CD14-positive monocyte (primary cell): Measurements from ENCODE around the gene MEAF6. TPM values are rescaled to one million over a fixed set of nuclear protein-coding genes. Genes with fewer than 3 reads are reported as not detected.

Experiments used
- DNase-seq, 3 donors: peaks; one replicate each; pipeline ENCODE4 v3.0.0-alpha.2; 2011 to 2022
- H2AFZ ChIP-seq: 2 replicates; pipeline ENCODE4 v1.6.0; 2012; ENCODE audit warnings: mild to moderate bottlenecking, low read depth, low read length, inconsistent platforms; ENCODE audit not compliant: insufficient read depth, poor library complexity, severe bottlenecking
- H3K27ac ChIP-seq, 2 donors: 1 replicate in 1 of 2; 2 replicates in 1 of 2; pipeline ENCODE4 v1.5.1; 2012 to 2013; ENCODE audit warnings: low read length in 2 of 2, control low read depth in 1 of 2, inconsistent platforms in 1 of 2, low read depth in 1 of 2, mild to moderate bottlenecking in 1 of 2
- H3K27me3 ChIP-seq, 2 donors: one replicate each; pipeline versions ENCODE4 v1.6.0 to v1.6.1; 2011 to 2013; ENCODE audit warnings: low read length in 2 of 2; ENCODE audit not compliant: control insufficient read depth in 2 of 2, insufficient read depth in 2 of 2
- H3K36me3 ChIP-seq, 2 donors: replicated peaks in 1 of 2; 1 replicate in 1 of 2; 2 replicates in 1 of 2; pipeline versions ENCODE4 v1.5.1 to v1.6.1; 2012 to 2013; ENCODE audit warnings: low read length in 2 of 2, control low read depth in 1 of 2, inconsistent platforms in 1 of 2, mild to moderate bottlenecking in 1 of 2; ENCODE audit not compliant: insufficient read depth in 2 of 2, control insufficient read depth in 1 of 2
- H3K4me1 ChIP-seq, 2 donors: 1 replicate in 1 of 2; 2 replicates in 1 of 2; pipeline versions ENCODE4 v1.5.1 to v1.6.1; 2012 to 2013; ENCODE audit warnings: low read length in 2 of 2, control low read depth in 1 of 2, inconsistent platforms in 1 of 2, mild to moderate bottlenecking in 1 of 2, moderate library complexity in 1 of 2; ENCODE audit not compliant: insufficient read depth in 2 of 2, control insufficient read depth in 1 of 2
- H3K4me2 ChIP-seq: replicated peaks from 2 replicates; pipeline ENCODE3; 2012; ENCODE audit warnings: low read length, moderate library complexity, mild to moderate bottlenecking; ENCODE audit not compliant: poor library complexity, severe bottlenecking; ENCODE audit errors: extremely low read depth
- H3K4me3 ChIP-seq, 3 experiments: fragments of 200-600 bp in 1 of 3; sonication (generic) in 1 of 3; replicated peaks in 1 of 3; 1 replicate in 2 of 3; 2 replicates in 1 of 3; pipeline ENCODE4 v1.5.1; 2011 to 2013; ENCODE audit warnings: low read length in 3 of 3, mild to moderate bottlenecking in 3 of 3, control low read depth in 2 of 3, low read depth in 2 of 3, inconsistent platforms in 1 of 3, moderate library complexity in 1 of 3
- H3K79me2 ChIP-seq: 2 replicates; pipeline ENCODE4 v1.6.0; 2012; ENCODE audit warnings: mild to moderate bottlenecking, control low read depth, inconsistent platforms, low read length, moderate library complexity; ENCODE audit not compliant: insufficient read depth
- H3K9ac ChIP-seq: 2 replicates; pipeline ENCODE4 v1.6.0; 2017; ENCODE audit warnings: low read length, mild to moderate bottlenecking; ENCODE audit not compliant: insufficient read depth, poor library complexity, severe bottlenecking
- H3K9me3 ChIP-seq, 2 donors: replicated peaks in 1 of 2; 1 replicate in 1 of 2; 2 replicates in 1 of 2; pipeline versions ENCODE4 v1.5.1 to v1.6.1; 2012 to 2013; ENCODE audit warnings: low read length in 2 of 2, control low read depth in 1 of 2; ENCODE audit not compliant: control insufficient read depth in 1 of 2, insufficient read depth in 1 of 2
- H4K20me1 ChIP-seq: 2 replicates; pipeline ENCODE4 v1.6.0; 2012; ENCODE audit warnings: mild to moderate bottlenecking, low read length, control low read depth, moderate library complexity; ENCODE audit not compliant: insufficient read depth
- H3K27ac Mint-ChIP-seq, 7 donors: one replicate each; pipeline ENCODE4 v1.8.0; 2020; ENCODE audit warnings: mild to moderate bottlenecking in 7 of 7, mixed read lengths in 7 of 7, moderate library complexity in 6 of 7, inconsistent platforms in 2 of 7
- H3K27me3 Mint-ChIP-seq, 3 donors: one replicate each; pipeline ENCODE4 v1.8.0; 2021 to 2022; ENCODE audit warnings: low read depth in 3 of 3, mild to moderate bottlenecking in 3 of 3, mixed read lengths in 3 of 3, moderate library complexity in 3 of 3, inconsistent platforms in 1 of 3
- H3K36me3 Mint-ChIP-seq, 2 donors: one replicate each; pipeline ENCODE4 v1.8.0; 2020; ENCODE audit warnings: mixed read lengths in 2 of 2, inconsistent platforms in 1 of 2, mild to moderate bottlenecking in 1 of 2
- H3K4me1 Mint-ChIP-seq: one replicate; pipeline ENCODE4 v1.8.0; 2020; ENCODE audit warnings: mild to moderate bottlenecking, mixed read lengths
- H3K4me3 Mint-ChIP-seq, 2 donors: one replicate each; pipeline ENCODE4 v1.8.0; 2020; ENCODE audit warnings: mild to moderate bottlenecking in 2 of 2, mixed read lengths in 2 of 2, moderate library complexity in 1 of 2
- H3K9me3 Mint-ChIP-seq, 7 donors: one replicate each; pipeline ENCODE4 v1.8.0; 2020 to 2022; ENCODE audit warnings: mixed read lengths in 7 of 7, mild to moderate bottlenecking in 6 of 7, moderate library complexity in 6 of 7, inconsistent platforms in 2 of 7
- CTCF ChIP-seq: fragments of 200-600 bp; IDR thresholded peaks from one replicate; pipeline ENCODE4 v1.8.0; 2022; ENCODE audit warnings: antibody characterized with exemption, mild to moderate bottlenecking
- WGBS: methylation state at CpG from one replicate; pipeline ENCODE4 v1.1.5; 2013; ENCODE audit warnings: missing lambda C conversion rate; ENCODE audit not compliant: insufficient coverage; 5-methylcytosine and 5-hydroxymethylcytosine counted together
- intact Hi-C, 2 donors: fragments of 100-400 bp; cut with micrococcal nuclease; formaldehyde crosslinking; loops; one replicate each; pipeline versions ENCODE4 v1.15.0 to v1.15.1; 2023
- polyA plus RNA-seq, 3 donors: library from polyadenylated mRNA; depleted of rRNA in 1 of 3; unstranded in 2 of 3; stranded (reverse) in 1 of 3; fragments of 300-500 nt in 2 of 3; fragments of >200 nt in 1 of 3; fragmentation: Illumina TruSeq in 2 of 3; gene quantifications; 1 replicate in 2 of 3; 2 replicates in 1 of 3; pipeline ENCODE4 v1.2.3, GENCODE V29; 2012 to 2021

Gene MEAF6
- polyA plus RNA-seq, 3 donors: 56.7 to 99.8 (median 79.2) TPM

GRCh38 chr1:37498872-37499617, 15.5 kb downstream of the MEAF6 start:
- no peak overlapping the region for H2AFZ ChIP-seq
- no peaks in the 10 kb centered on the region for H3K27me3 Mint-ChIP-seq
- no peaks in the 10 kb centered on the region for H3K27me3 ChIP-seq
- intact Hi-C loops: no loop called here
- peak overlapping the region in 1 of 7 donors; percentile 3 for H3K27ac Mint-ChIP-seq
- H3K4me3 ChIP-seq: no peak overlapping the region
- peaks cover 2% of the 10 kb centered on the region for H3K4me1 Mint-ChIP-seq
- no peaks in the 10 kb centered on the region for H3K4me1 ChIP-seq
- no peak overlapping the region for H3K9ac ChIP-seq
- H3K9me3 Mint-ChIP-seq: no peaks in the 10 kb centered on the region
- WGBS: 100% methylated on average over 2 of the region's 4 CpGs
- TF ChIP-seq CTCF: no peak
- no peaks in the 10 kb centered on the region for H4K20me1 ChIP-seq
- peaks cover 7% of the 10 kb centered on the region for H3K79me2 ChIP-seq
- H3K27ac ChIP-seq: no peak overlapping the region
- H3K36me3 Mint-ChIP-seq: peaks cover 55 to 83% of the 10 kb centered on the region in 2 donors
- no peaks in the 10 kb centered on the region for H3K9me3 ChIP-seq
- H3K36me3 ChIP-seq: peaks cover 66 to 89% of the 10 kb centered on the region in 2 donors
- DNase-seq: no peak
- no peak overlapping the region for H3K4me3 Mint-ChIP-seq
- no peak overlapping the region for H3K4me2 ChIP-seq

- H3K9me3 ChIP-seq: no peaks in the 10 kb centered on the region
- Mint-ChIP-seq H3K4me1 (no peaks in the 10 kb centered on the region), H3K27me3 (no peaks in the 10 kb centered on the region), H3K27ac (no peak overlapping the region), H3K4me3 (no peak overlapping the region), H3K9me3 (no peaks in the 10 kb centered on the region), H3K36me3 (peaks cover 59 to 86% of the 10 kb centered on the region in 2 donors)
- H3K27ac ChIP-seq: no peak overlapping the region
- H3K27me3 ChIP-seq: no peaks in the 10 kb centered on the region
- DNase-seq: no peak
- H3K4me1 ChIP-seq: no peaks in the 10 kb centered on the region
- H3K9ac ChIP-seq: no peak overlapping the region
- intact Hi-C loops: no loop called here
- WGBS: 100% methylated on average over 1 of the region's 2 CpGs
- TF ChIP-seq CTCF: no peak
- H3K36me3 ChIP-seq: peaks cover 76 to 89% of the 10 kb centered on the region in 2 donors
- no peak overlapping the region for H3K4me2 ChIP-seq
- no peak overlapping the region for H2AFZ ChIP-seq
- no peaks in the 10 kb centered on the region for H4K20me1 ChIP-seq
- peaks cover 7% of the 10 kb centered on the region for H3K79me2 ChIP-seq
- no peak overlapping the region for H3K4me3 ChIP-seq
These were observed 16.7 kb downstream of the MEAF6 start for GRCh38 chr1:37497832-37498231.
